Neural cell (in vitro differentiated cells): Measurements from ENCODE around the gene CPNE5. TPM values are rescaled to one million over a fixed set of nuclear protein-coding genes. Genes with fewer than 3 reads are reported as not detected.

Experiments used
- H2AFZ ChIP-seq: fragments of 200-600, 300-800 bp; sonication (generic), shearing (Covaris generic); 2 replicates; pipeline ENCODE4 v1.6.0; 2014; ENCODE audit warnings: low read depth, mild to moderate bottlenecking, antibody characterized with exemption, low read length, moderate library complexity
- H3F3A ChIP-seq: fragments of 200-600 bp; shearing (Covaris generic); 2 replicates; pipeline ENCODE4 v1.6.1; 2016; ENCODE audit warnings: mild to moderate bottlenecking, moderate library complexity, mixed read lengths, antibody characterized with exemption, low read length; ENCODE audit not compliant: insufficient read depth, poor library complexity, severe bottlenecking
- H3K27ac ChIP-seq: fragments of 200-600, 300-800 bp; sonication (generic), shearing (Covaris generic); 2 replicates; pipeline ENCODE4 v1.5.1; 2014; ENCODE audit warnings: mild to moderate bottlenecking, low read length, moderate library complexity
- H3K27me3 ChIP-seq: fragments of 300-800, 200-600 bp; sonication (generic), shearing (Covaris generic); 2 replicates; pipeline ENCODE4 v1.6.0; 2014; ENCODE audit warnings: mild to moderate bottlenecking, low read depth, low read length, moderate library complexity; ENCODE audit not compliant: insufficient read depth
- H3K36me3 ChIP-seq: fragments of 300-800, 200-600 bp; sonication (generic), shearing (Covaris generic); 2 replicates; pipeline ENCODE4 v1.5.1; 2014; ENCODE audit warnings: mild to moderate bottlenecking, antibody characterized with exemption, low read length, moderate library complexity; ENCODE audit not compliant: insufficient read depth
- H3K4me2 ChIP-seq: fragments of 300-800, 200-600 bp; sonication (generic), shearing (Covaris generic); 2 replicates; pipeline ENCODE4 v1.6.0; 2014; ENCODE audit warnings: mild to moderate bottlenecking, low read length
- H3K4me3 ChIP-seq: fragments of 300-800, 200-600 bp; sonication (generic), shearing (Covaris generic); 2 replicates; pipeline ENCODE4 v1.5.1; 2014; ENCODE audit warnings: mild to moderate bottlenecking, low read length, moderate library complexity
- H3K79me2 ChIP-seq: fragments of 200-600 bp; shearing (Covaris generic); replicated peaks from 2 replicates; pipeline ENCODE4 v1.6.0; 2014; ENCODE audit warnings: mild to moderate bottlenecking, low read length, moderate library complexity; ENCODE audit not compliant: insufficient read depth
- H3K9ac ChIP-seq: fragments of 300-800, 200-600 bp; sonication (generic), shearing (Covaris generic); 2 replicates; pipeline ENCODE4 v1.6.1; 2016; ENCODE audit warnings: mild to moderate bottlenecking, low read length, mixed read lengths
- H3K9me2 ChIP-seq: fragments of 200-600 bp; shearing (Covaris generic); 2 replicates; pipeline ENCODE4 v1.6.1; 2016; ENCODE audit warnings: mild to moderate bottlenecking, low read length, mixed read lengths; ENCODE audit not compliant: insufficient read depth
- H3K9me3 ChIP-seq: fragments of 200-600, 300-800 bp; sonication (generic), shearing (Covaris generic); 2 replicates; pipeline ENCODE4 v1.6.1; 2016; ENCODE audit warnings: mild to moderate bottlenecking, mixed run types, low read length, moderate library complexity, mixed read lengths
- H4K20me1 ChIP-seq: fragments of 200-600 bp; shearing (Covaris generic); 2 replicates; pipeline ENCODE4 v1.6.1; 2016; ENCODE audit warnings: mild to moderate bottlenecking, mixed run types; ENCODE audit not compliant: insufficient read depth
- EP300 ChIP-seq: fragments of 450-650 bp; conservative IDR thresholded peaks from 2 replicates; pipeline ENCODE4 v1.6.1; 2014; ENCODE audit warnings: antibody characterized with exemption, mild to moderate bottlenecking, moderate library complexity; ENCODE audit not compliant: poor library complexity, severe bottlenecking
- EZH2 ChIP-seq: fragments of 200-600, 300-800 bp; shearing (Covaris generic), sonication (generic); IDR thresholded peaks from 2 replicates; pipeline ENCODE4 v1.6.1; 2014; ENCODE audit warnings: antibody characterized with exemption, low read length, borderline replicate concordance, mild to moderate bottlenecking; ENCODE audit not compliant: insufficient read depth, poor library complexity, severe bottlenecking
- MXI1 ChIP-seq: fragments of 450-650 bp; conservative IDR thresholded peaks from 2 replicates; pipeline ENCODE4 v1.6.1; 2014; ENCODE audit warnings: antibody characterized with exemption, mild to moderate bottlenecking; ENCODE audit not compliant: poor library complexity, severe bottlenecking
- POLR2AphosphoS5 ChIP-seq: IDR thresholded peaks from 2 replicates; pipeline ENCODE4 v1.6.1; 2012
- RAD21 ChIP-seq: fragments of 450-650 bp; conservative IDR thresholded peaks from 2 replicates; pipeline ENCODE4 v1.6.1; 2014; ENCODE audit warnings: antibody characterized with exemption, mild to moderate bottlenecking, moderate library complexity
- SMC3 ChIP-seq: fragments of 450-650 bp; conservative IDR thresholded peaks from 2 replicates; pipeline ENCODE4 v1.6.1; 2014; ENCODE audit warnings: antibody characterized with exemption, mild to moderate bottlenecking, moderate library complexity; ENCODE audit not compliant: poor library complexity
- TAF1 ChIP-seq: IDR thresholded peaks from 2 replicates; pipeline ENCODE4 v1.6.1; 2012; ENCODE audit warnings: low read depth
- polyA plus RNA-seq: library from polyadenylated mRNA; depleted of rRNA; stranded (reverse); fragments of >200 nt; gene quantifications from 2 replicates; pipeline ENCODE4 v1.2.3, GENCODE V29; 2014
- TF ChIP-seq, protein P1 (sequence below): IDR thresholded peaks from 2 replicates; pipeline ENCODE4 v1.6.1; 2012; ENCODE audit warnings: borderline replicate concordance
- TF ChIP-seq, protein P2 (sequence below): fragments of 450-650 bp; IDR thresholded peaks from 2 replicates; pipeline ENCODE4 v1.5.1; 2014; ENCODE audit warnings: antibody characterized with exemption, mild to moderate bottlenecking, moderate library complexity; ENCODE audit not compliant: poor library complexity, severe bottlenecking

Gene CPNE5
- polyA plus RNA-seq, 1 donor from 2014 or later, result 8.7 TPM

DNA sequence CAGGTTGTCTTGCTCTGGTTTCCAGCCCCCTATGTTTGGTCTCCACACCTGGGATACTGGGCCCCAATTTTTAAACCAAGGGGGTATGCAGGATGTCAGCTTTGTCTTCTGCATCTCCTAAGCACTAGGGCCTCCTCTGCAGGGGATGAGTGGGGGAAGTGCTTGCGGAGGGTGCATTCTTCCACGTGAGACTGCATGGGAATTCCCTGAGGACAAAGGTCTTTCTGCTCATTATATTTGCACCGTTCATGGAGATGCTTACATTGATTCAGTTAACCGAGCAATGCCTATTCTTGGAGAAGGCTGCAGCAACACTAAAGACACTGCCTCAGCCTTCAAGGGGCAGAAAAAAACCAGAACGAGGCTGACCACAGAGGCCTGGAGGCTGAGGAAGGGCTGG is 96.2 kb downstream of the CPNE5 start:
- Histone ChIP-seq H3K36me3 (no peaks in the 10 kb centered on the region), H3K9ac (no peak overlapping the region), H3K9me3 (no peaks in the 10 kb centered on the region), H3K79me2 (no peaks in the 10 kb centered on the region), H3K27ac (no peak overlapping the region), H3K9me2 (no peaks in the 10 kb centered on the region), H3K27me3 (no peaks in the 10 kb centered on the region), H3K4me2 (no peak overlapping the region), H3K4me3 (no peak overlapping the region), H3F3A (no peaks in the 10 kb centered on the region), H4K20me1 (no peaks in the 10 kb centered on the region), H2AFZ (no peak overlapping the region)
- no peak for TF ChIP-seq SMC3
- TF ChIP-seq, protein P1, sequence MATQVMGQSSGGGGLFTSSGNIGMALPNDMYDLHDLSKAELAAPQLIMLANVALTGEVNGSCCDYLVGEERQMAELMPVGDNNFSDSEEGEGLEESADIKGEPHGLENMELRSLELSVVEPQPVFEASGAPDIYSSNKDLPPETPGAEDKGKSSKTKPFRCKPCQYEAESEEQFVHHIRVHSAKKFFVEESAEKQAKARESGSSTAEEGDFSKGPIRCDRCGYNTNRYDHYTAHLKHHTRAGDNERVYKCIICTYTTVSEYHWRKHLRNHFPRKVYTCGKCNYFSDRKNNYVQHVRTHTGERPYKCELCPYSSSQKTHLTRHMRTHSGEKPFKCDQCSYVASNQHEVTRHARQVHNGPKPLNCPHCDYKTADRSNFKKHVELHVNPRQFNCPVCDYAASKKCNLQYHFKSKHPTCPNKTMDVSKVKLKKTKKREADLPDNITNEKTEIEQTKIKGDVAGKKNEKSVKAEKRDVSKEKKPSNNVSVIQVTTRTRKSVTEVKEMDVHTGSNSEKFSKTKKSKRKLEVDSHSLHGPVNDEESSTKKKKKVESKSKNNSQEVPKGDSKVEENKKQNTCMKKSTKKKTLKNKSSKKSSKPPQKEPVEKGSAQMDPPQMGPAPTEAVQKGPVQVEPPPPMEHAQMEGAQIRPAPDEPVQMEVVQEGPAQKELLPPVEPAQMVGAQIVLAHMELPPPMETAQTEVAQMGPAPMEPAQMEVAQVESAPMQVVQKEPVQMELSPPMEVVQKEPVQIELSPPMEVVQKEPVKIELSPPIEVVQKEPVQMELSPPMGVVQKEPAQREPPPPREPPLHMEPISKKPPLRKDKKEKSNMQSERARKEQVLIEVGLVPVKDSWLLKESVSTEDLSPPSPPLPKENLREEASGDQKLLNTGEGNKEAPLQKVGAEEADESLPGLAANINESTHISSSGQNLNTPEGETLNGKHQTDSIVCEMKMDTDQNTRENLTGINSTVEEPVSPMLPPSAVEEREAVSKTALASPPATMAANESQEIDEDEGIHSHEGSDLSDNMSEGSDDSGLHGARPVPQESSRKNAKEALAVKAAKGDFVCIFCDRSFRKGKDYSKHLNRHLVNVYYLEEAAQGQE, result no peak
- no peak for TF ChIP-seq POLR2AphosphoS5
- TF ChIP-seq MXI1, result no peak
- TF ChIP-seq EZH2, result no peak
- TF ChIP-seq, protein P2, sequence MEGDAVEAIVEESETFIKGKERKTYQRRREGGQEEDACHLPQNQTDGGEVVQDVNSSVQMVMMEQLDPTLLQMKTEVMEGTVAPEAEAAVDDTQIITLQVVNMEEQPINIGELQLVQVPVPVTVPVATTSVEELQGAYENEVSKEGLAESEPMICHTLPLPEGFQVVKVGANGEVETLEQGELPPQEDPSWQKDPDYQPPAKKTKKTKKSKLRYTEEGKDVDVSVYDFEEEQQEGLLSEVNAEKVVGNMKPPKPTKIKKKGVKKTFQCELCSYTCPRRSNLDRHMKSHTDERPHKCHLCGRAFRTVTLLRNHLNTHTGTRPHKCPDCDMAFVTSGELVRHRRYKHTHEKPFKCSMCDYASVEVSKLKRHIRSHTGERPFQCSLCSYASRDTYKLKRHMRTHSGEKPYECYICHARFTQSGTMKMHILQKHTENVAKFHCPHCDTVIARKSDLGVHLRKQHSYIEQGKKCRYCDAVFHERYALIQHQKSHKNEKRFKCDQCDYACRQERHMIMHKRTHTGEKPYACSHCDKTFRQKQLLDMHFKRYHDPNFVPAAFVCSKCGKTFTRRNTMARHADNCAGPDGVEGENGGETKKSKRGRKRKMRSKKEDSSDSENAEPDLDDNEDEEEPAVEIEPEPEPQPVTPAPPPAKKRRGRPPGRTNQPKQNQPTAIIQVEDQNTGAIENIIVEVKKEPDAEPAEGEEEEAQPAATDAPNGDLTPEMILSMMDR, result no peak
- TF ChIP-seq EP300, result no peak
- TF ChIP-seq RAD21, result no peak
- no peak for TF ChIP-seq TAF1

DNA sequence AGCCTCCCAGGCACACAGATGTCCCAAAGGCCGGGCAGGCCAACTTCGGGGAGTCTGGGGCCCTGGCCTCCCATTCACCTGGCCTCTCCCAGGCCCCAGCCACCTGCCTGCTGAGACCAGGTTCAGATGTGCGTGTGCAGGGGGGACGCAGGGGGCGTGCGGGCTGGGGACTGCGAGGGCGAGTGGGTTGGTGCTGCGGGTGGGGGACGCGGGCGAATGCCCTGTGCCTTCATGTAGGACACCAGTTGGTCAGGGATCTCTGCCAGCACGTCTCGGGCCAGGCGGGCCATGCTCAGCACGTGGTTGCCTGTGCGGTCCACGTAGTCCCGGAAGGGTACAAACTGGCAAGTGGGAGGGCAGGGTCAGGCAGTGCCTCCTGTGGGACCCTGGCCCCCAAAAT is 97.1 kb downstream of the CPNE5 start:
- H3K4me3 ChIP-seq, result no peak overlapping the region
- H3K36me3 ChIP-seq, result no peaks in the 10 kb centered on the region
- H3K9me3 ChIP-seq, result no peaks in the 10 kb centered on the region
- no peak overlapping the region for H3K4me2 ChIP-seq
- no peaks in the 10 kb centered on the region for H3K79me2 ChIP-seq
- no peaks in the 10 kb centered on the region for H3K27me3 ChIP-seq
- no peak overlapping the region for H2AFZ ChIP-seq
- TF ChIP-seq EP300 (no peak), EZH2 (no peak), TAF1 (no peak), SMC3 (no peak), POLR2AphosphoS5 (no peak), MXI1 (no peak), RAD21 (no peak)
- TF ChIP-seq, protein P1, result no peak
- TF ChIP-seq, protein P2, result no peak
- no peaks in the 10 kb centered on the region for H3F3A ChIP-seq
- H4K20me1 ChIP-seq, result no peaks in the 10 kb centered on the region
- H3K27ac ChIP-seq, result no peak overlapping the region
- no peak overlapping the region for H3K9ac ChIP-seq
- no peaks in the 10 kb centered on the region for H3K9me2 ChIP-seq
